HK-2 (cell line): Measurements from ENCODE around the gene CAB39.
"Not testable (repeated sequence)": the region's sequence is repeated elsewhere in the genome, so short reads cannot be mapped to it uniquely, and the experiment has no call there.

Source experiments
- DNase-seq: peaks from one replicate; pipeline ENCODE4 v3.0.0-alpha.2; 2018; ENCODE audit not compliant: unreplicated experiment

The CAB39 gene

DNA sequence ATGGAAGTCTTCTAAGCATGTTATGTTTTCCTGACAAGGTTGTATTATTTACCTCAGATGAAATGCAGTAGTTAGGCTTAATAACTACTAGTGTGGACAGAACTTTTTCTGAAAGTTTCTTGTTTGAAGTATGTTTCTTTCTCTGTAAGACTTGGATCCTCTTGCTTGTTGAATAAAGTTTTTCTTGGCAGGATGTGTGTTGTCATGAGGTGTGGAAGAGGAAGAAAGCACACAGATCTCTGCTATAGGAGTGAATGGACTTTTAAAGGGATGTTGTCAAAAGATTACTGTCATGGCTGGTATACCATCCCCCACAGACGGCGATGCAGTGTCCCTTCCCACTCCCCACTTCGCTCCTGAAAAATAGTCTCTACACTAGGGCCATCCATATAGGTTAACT, 2.6 kb downstream of the CAB39 start:
- no peak for DNase-seq

DNA sequence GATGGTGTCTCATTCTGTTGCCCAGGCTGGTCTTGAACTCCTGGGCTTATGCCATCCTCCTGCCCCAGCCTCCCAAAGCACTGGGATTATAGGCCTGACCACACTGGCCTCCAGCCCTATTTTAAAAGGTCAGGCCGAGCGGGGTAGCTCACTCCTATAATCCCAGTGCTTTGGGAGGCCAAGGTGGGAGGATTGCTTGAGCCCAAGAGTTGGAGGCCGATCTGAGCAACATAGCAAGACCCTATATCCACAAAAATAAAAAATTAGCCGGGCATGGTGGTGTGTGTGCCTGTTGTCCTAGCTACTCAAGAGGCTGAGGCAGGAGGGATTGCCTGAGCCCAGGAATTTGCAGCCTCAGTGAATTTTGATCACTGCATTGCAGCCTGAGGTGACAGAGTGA, 3.9 kb downstream of the CAB39 start:
- DNase-seq: no peak

DNA sequence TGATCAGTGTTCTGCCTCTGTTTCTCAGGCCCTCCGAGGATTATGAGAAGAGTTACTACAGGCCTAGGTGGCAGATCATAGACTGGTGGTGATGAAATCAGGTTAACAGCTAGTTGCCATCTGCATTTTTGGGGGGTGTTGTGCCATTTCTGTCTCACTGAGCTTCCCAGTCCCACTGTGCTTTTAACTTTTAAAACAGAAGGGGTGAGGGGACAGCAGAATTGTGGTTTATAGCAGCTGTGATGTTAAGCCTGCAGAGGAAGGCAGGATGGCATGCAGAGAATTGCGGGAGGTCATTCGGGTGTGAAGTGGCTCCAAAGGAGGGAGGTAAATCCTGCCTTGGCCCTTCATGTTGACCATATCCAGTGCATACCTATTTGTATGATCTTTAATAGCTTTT, 5.0 kb downstream of the CAB39 start:
- peak; percentile 58 for DNase-seq

DNA sequence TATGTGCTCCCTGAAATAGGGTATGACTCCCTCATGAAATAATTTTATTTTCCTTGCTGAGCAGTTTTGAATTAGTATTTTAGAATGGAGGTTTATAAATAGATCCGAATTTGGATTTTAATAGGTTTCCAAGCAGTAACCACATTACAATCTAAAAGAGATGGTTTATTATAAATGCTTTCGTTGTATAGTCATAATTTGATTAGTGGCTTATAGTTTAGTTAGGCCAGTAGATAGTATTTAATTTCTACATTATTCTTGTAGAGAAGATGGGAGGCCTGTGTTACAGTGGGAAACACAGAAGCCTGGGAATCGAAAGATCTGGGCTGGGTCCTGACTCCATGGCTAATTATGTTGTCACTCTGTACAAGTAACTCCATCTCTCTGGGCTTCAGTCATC, 6.7 kb downstream of the CAB39 start:
- DNase-seq: no peak

DNA sequence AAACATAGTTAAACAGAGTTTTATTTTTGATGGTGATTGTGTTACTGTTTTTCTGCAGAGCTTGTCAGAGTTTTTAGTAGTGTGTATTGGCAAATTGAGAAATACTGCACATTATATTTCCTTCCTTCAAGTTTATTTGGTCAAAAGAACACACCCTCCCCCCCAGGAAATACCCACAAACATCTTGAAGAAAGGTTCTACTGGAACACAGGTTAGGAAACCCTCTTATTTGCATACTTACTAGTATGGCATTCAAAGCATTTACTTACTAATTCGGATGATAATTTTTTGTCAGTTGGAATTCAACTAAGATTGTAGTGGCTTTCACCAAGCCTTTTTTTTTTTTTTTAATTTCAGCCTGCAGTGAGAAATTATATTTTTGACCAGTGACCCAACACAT, 9.1 kb downstream of the CAB39 start:
- no peak for DNase-seq

DNA sequence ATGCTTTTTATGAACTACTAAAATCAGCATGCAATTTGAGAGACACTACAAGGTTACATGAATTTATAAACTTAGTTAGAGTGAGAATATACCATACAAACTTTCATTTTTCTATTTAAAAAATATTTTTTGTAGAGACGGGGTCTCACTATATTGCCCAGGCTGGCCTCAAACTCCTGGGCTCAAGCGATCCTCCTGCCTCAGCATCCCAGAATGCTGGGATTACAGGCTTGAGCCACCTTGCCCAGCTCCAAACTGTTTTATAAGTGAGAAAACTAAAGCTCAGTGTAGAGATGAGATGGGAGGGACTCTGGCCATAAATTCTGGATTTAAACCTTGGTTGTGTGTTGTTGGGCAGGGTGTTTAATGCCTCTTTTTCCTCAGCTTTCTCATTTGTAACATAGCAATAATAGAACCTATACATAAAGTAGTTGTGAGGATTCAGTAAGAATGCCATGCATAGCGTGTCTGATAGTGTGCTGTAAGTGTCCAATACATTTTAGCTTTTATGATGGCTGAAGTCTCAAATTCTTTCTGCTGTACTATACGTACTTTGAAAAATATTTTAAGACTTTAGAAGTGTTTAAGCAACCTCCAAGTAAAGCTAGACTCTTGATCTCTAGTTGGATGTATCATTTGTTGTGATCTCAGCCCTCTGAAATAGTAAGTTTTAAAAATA, 9.7 kb downstream of the CAB39 start:
- DNase-seq: no peak

DNA sequence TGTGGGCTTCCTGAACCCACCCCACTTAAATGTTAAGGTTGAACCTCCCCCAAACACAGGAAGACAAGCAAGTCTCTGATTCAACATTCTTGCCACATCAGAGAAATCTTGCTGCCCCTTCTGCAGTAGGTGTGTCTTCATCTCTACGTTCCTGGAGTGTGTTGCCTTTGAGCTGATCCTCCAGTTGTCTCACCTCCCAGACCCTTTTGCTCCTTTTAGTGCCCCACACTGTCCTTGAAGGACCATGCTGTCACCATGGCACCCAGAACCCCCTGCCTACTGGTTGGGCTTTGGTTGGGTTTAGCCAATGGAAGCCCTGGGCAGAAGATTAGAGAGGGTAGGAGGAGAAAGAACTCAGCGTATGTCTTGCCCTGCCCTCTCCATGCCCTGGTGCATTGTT, 10.7 kb downstream of the CAB39 start:
- no peak for DNase-seq

DNA sequence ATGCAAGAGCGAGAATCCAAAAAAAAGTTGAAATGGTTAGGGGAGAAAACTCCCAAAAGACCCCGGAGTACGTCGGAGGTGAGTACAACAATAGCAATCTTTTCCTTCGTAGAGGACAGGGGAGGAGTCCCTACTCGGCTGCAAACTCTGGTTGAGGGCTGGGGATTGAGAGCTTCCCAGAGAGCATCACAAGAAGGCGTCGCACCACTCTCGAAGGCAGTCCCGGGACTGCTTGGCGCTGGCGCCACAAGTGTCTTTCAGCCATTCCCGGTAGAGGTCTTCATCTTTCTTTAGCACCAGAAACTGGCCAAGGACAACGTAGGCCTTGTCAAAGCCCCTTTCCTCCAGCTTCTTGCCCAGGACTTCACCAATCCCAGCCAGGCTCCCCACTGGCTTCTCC, 12.3 kb downstream of the CAB39 start:
- not testable (repeated sequence) for DNase-seq

DNA sequence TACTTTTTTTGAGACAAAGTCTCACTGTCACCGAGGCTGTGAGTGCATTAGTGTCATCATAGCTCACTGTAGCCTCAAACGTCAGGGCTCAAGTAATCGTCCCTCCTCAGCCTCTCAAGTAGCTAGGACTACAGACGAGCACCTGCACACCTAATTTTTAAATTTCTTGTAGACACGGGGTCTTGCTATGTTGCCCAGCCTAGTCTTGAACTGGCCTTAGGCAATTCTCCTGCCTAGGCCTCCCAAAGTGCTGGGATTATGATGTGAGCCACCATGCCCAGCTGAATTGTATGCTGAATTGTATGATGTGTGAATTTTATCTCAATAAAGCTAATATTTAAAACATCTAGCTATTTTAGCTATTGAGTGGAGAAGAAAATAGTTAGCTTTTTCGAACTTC, 18.9 kb downstream of the CAB39 start:
- DNase-seq: no peak

DNA sequence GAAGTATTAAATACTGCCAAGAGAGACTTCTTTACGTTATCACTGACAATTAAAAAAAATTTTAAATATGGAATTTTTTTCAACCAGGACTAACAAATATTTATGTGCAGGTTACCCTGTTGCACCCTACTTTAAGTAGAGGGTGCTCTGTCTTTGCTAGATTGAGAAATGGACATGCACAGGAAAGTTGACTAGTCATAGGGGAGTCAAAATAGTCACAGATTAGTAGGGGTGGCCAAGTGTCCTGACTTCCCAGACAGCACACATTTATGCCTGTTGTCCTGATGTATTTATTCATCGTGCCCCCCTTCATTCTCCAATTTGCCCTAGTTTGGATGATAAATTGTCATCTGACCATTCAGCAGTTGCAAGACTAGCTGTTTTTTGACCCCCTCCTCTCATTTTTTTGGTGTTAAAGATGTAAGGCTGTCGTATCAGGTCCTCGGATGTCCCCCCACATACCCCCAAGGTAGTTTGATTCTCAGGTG, 20.3 kb downstream of the CAB39 start:
- no peak for DNase-seq

DNA sequence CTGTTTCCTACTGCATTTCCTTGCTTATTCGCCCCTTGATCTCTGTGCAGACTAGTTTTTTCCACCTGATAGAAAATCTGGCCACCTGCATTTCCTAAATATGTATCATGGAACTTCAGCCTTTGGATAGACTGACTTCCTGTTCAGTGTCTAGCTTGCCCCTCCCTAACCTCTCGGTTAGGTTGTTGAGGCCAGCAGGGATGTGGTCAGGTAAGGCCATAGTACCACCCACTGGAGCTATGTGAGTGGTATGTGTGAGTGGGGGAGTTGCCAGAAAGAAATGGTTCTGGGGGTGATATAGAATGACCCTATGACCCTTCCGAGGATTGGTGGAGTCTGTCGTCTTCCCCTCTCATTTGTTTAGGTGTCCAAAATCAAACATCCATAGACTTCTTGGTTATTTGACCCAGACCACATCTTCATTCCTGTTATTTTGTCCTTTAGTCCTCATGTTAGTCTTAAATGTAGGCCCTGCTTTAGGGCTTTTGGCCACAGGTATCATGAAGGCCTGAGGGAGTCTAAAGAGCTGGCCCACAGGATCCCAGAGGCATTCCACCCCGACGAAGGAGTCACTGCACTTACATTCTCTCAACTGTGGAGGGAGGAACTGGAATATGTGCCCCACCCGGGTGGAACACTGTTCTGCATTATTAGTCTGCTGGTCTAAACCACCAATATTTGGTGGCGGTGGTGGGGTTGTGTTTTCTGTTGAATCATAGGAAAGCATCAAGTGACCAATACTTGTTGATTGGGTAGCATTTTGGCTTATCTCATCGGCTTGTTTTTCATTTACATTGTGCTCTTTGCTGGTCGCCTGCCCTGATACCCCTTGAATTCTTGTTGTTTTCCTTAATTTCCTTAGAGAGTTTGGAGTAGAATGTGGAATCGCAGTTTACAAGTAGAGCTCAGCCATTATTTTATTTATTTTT, 21.9 kb downstream of the CAB39 start:
- DNase-seq: no peak

DNA sequence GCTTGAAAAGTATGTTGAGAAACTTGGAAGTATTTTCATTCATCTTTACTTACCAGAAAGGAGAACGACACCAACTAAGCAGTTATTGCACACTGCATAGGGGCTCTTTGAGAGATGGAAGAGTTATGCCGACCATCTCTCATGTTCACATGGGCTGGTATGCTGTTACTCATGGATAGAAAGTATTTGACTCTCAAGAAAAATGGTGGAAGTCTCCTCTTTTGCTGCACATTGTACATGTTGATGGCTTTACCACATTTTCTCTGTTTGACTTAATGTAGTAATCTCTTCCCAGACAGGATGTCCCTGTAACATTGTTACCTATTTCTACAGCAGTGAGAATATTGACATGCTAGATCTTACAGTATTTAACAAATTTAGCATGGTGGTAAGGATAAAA, 23.2 kb downstream of the CAB39 start:
- DNase-seq: no peak

DNA sequence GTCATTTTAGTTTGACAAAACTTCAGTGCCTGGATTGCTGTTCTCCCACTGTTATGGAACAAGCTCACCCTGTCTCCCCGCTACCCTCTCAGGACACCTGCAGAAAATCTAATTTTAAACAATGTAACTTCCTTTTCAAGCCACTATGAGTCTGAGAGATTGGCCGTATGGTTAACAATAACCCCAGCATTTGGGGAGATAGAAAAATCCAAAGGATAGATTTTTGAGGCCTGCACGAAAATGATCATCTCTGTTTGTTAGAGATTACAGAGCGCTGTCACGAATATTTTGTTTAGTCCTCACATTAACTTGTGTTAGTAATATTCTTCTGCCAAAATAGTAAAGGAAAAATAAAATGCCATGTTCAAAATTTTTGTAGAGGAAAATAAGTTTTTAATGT, 24.7 kb downstream of the CAB39 start:
- DNase-seq: no peak

DNA sequence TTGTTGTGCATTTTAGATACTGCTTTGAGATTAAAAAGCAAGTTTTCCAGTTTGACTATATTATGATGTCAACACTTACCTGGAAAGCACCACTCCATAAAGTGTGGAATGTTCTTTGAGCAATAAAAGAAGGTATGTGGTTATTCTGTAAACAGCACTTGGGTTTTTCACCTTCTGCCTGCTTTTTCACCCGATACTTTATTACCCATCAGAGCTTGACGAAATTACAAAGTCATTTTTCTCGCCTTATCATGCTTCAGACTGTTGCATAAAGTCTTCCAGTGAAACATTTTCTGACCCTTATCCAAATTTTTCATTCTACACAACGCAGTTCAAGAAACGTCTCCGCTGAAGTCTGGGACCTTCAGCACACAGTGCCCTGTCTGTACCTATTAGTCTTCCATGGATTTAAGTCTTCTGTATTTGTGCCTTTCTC, 25.2 kb downstream of the CAB39 start:
- DNase-seq: no peak

DNA sequence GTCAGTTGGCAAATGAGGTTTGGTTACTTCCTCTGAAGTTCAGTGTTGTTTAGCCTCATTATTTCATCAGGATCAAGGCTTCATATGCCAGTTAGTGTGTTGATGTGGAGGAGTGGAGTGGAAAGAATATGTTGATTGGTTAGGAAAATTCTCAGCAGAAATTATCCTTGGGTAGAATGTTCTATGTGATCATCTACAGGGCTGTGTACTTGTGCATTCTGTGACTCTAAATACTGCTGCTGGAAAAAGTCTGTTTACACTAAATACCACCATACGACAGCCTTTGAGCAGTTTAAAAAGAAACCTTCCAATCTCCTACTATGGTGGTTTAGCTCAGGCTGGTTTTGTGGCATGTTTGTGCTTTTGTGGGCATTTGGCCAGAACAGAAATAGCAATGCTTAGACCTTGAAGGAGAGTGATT, 25.8 kb downstream of the CAB39 start:
- DNase-seq: no peak

DNA sequence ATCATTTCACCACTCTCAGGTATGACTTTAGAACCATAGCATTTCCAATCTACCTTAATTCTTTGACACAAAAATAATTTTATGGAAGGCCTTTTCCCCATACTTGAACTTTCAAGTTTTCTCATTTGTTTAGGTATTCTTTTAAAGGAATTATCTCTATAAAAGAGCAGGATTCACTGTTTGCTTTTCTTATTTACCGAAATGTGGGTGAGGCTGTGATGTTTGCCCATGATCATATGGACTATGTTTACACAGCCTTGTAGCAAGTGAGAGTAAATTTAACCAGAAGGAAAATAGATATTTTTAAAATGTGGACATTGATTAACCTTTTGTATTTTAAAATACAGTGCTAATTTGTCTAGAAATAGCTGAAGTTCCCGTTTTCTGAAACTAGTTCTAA, 26.3 kb downstream of the CAB39 start:
- DNase-seq: no peak

DNA sequence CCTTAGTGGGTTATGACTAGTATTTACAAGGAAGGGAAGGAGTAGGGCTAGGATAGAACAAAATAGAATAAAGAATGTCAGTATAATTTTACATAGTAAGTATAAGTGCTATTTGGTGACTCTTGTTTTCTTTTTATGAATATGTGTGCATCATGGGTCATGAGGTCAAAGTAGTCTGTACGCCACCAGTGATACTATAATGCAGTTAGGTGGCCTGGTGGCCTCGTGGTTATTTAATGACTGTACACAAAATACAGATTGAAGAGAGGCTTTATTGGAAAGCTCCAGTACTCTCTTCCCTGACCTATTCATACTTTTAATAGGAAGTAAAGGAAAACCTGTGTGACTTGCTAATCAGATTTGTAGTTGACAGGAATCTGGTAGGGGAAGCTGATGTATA, 27.3 kb downstream of the CAB39 start:
- DNase-seq: no peak

DNA sequence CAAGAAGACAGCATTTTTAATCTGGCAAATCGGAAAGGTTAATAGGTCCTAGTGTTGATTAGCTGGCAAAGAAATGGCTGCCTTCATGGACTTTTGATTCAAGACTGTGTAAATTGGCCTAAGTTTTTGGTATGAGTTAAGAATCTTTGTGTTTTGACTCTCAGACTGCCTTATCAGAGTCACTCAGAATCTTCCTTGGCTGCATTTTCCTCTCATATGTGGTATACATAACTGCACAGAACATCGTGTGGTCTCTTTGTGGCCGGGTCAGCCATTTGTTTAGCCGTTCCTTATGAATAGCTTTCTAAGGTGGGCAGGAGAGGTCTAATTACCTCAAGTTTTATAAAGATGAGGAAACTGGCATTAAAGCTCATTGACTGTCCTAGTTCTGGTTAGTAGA, 30.1 kb downstream of the CAB39 start:
- DNase-seq: no peak

DNA sequence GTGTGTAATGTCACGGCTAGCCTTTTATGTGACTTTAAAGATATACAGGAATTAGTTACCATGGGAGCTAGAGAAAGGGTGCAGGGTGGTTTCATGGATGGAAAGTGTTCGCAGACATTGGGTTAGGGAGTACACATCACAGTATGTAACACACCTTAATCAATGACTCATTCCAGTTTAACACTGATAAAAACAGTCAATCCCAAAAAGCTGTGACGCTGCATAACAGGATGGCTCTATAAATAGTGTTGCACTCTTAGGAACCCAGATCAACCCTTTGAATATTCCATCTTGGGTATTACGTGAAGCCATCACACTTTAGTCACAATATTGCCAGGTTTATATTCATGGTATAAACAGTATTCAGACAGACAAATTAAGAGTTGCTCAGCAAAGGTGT, 33.6 kb downstream of the CAB39 start:
- DNase-seq: no peak

DNA sequence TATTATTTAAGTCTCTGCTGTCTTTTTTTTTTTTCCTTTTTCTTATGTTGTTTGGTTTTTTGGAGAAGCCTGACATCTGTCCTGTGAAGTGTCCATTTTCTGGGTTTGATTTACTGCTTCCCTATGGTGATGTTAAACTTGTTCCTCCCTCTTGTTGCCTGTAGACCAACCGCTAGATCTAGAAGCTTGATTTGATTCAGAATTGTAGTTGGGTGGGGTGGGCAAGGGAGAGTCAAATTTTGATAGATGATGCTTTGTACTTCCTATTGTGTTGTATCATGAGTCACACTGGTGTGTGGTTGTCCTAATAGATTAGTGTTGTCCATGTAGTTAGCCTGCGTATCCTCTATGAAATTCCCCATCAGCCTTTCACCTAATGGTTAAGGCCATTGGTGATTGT, 35.4 kb downstream of the CAB39 start:
- DNase-seq: no peak

DNA sequence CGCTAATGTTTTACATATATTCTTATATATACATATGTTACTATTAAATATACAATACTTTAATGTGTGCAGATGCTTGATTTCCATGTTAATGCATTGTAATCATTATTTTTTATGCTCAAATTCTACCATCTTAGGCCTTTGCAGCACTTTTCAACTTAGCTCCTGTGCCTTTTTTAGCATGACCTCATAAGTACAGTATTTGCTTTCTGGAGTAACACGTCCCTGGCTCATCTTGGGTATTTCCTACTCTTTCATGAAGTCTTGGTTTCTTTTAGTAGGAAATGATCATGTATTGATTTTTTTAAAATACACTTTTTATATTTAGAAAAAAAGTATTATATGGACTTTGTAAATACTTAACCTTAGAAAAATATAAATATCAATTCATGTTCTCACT, 36.5 kb downstream of the CAB39 start:
- DNase-seq: no peak

DNA sequence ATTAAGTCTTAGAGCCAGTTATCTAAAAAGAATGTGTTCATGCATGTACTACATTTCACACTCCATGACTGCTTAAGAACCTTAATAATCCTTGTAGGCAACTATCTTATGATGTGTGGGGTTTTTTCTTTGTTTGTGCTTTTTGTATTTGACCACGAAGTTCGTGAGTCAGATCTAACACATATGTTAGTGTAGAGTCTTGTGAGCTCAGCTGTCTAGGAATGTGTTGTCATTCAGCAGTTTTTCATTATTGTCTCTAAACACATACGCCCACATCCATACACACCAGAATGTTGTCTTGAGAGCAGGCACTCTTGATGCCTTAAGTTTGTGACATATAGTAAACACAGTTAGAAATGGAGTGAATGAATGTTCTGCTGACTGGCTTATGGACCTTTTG, 38.4 kb downstream of the CAB39 start:
- DNase-seq: no peak

DNA sequence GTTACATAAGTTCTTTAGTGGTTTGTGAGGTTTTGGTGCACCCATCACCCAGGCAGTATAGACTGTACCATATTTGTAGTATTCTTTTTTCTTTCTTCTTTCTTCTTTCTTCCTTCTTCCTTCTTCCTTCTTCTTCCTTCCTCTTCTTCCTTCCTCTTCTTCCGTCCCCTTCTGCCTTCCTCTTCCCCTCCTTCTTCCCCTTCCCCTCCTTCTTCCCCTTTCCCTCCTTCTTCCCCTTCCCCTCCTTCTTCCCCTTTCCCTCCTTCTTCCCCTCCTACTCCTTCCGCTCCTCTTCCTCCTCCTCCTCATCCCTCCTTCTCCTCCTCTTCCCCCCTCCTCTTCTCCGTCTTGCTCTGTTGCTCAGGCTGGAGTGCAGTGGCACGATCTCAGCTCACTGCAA, 41.6 kb downstream of the CAB39 start:
- DNase-seq: no peak
